Kidney (tissue), 14 donors: ENCODE measurements around the gene OAS3. TPM values are rescaled to one million over a fixed set of nuclear protein-coding genes. Genes with fewer than 3 reads are reported as not detected.

Experiments used
- DNase-seq, 5 donors: peaks; one replicate each; pipeline ENCODE4 v3.0.0-alpha.2; 2013 to 2020
- FAIRE-seq: peaks from 2 replicates; lab custom pipeline; 2012; peaks lifted over from hg19 to GRCh38; lab: Jason Lieb, UNC
- H3K27ac ChIP-seq, 2 donors: one replicate each; pipeline ENCODE4 v1.7.0; 2013; ENCODE audit warnings: low read depth in 2 of 2, low read length in 2 of 2, inconsistent platforms in 1 of 2
- H3K27me3 ChIP-seq: one replicate; pipeline ENCODE4 v1.7.1; 2013; ENCODE audit warnings: low read length, inconsistent platforms; ENCODE audit not compliant: control insufficient read depth, insufficient read depth
- H3K36me3 ChIP-seq, 3 donors: one replicate each; pipeline versions ENCODE4 v1.7.0 to v1.7.1; 2013; ENCODE audit warnings: low read length in 3 of 3, control low read depth in 1 of 3, inconsistent platforms in 1 of 3; ENCODE audit not compliant: insufficient read depth in 3 of 3, control insufficient read depth in 2 of 3
- H3K4me1 ChIP-seq, 3 donors: one replicate each; pipeline versions ENCODE4 v1.7.0 to v1.7.1; 2013; ENCODE audit warnings: low read length in 3 of 3, inconsistent platforms in 1 of 3, low read depth in 1 of 3; ENCODE audit not compliant: control insufficient read depth in 2 of 3, insufficient read depth in 2 of 3
- H3K4me3 ChIP-seq, 3 donors: one replicate each; pipeline versions ENCODE4 v1.7.0 to v1.8.1; 2013; ENCODE audit warnings: low read length in 3 of 3, control low read depth in 1 of 3, inconsistent platforms in 1 of 3
- H3K9ac ChIP-seq, 3 donors: one replicate each; pipeline versions ENCODE4 v1.7.0 to v1.7.1; 2013; ENCODE audit warnings: low read length in 3 of 3, control low read depth in 1 of 3, inconsistent platforms in 1 of 3
- H3K9me3 ChIP-seq, 3 donors: one replicate each; pipeline versions ENCODE4 v1.7.0 to v1.7.1; 2013; ENCODE audit warnings: low read length in 3 of 3, control low read depth in 1 of 3, inconsistent platforms in 1 of 3; ENCODE audit not compliant: control insufficient read depth in 2 of 3, insufficient read depth in 1 of 3
- intact Hi-C: fragments of 100-400 bp; cut with DNase I; formaldehyde crosslinking; loops from one replicate; pipeline ENCODE4 v1.11.1; 2022
- polyA plus RNA-seq: library from polyadenylated mRNA; stranded (reverse); fragments of 350-450 nt; fragmentation: Illumina TruSeq; extraction: RNeasy Lipid Tissue Mini Kit (QIAGEN cat#74804); gene quantifications from one replicate; pipeline ENCODE4 v1.2.3, GENCODE V29; 2014; ENCODE audit warnings: low read depth, low replicate concordance; ENCODE audit not compliant: insufficient read depth
- total RNA-seq: library from RNA; stranded (reverse); fragmentation: NEBNext Ultra II Directional; extraction: Animal tissue kit (Norgen Biotek cat#: 25700); gene quantifications from one replicate; pipeline ENCODE4 v1.2.1, GENCODE V29; 2021
- TF ChIP-seq, protein P1 (sequence below): IDR thresholded peaks from 3 replicates; pipeline ENCODE4 v1.5.1; 2012; ENCODE audit warnings: mild to moderate bottlenecking, moderate library complexity, borderline replicate concordance; ENCODE audit not compliant: insufficient read depth; ENCODE audit errors: extremely low read depth
- donor health status: control.
- donor health status: control.
- donor health status: control.
- donor health status: control.
- donor health status: control.
- donor health status: DM: yes; HTN: yes; CAD: no.
- donor health status: Normal renal cell carcinoma (clear cell type).

OAS3 gene
- total and polyA plus RNA-seq, 2 donors from 2014 or later: 2.5 to 15.6 TPM

DNA sequence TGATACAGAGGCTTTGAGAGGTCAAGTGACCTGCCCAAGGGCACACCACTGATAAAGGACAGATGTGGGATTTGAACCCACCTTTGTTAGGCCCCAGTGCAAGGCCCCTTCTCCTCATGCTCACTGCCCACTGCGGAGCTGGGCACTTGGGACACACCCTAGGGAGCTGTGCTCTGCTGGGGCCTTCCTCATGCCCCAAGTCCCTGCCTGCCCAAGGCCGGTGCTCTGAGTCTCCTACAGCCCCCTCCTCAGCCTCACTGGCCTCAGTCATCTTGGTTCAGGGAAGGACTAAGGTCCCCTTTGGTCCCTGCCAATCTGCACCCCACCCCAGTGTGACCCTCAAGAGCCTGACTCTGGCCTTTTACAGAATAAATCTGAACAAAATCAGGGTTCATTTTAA lies 7.9 kb upstream of the OAS3 start:
- no peak overlapping the region for H3K9ac ChIP-seq
- DNase-seq: no peak
- no peak overlapping the region for H3K27ac ChIP-seq
- intact Hi-C loops: no loop called here
- no peak overlapping the region for H3K4me3 ChIP-seq
- peaks cover 0 to under 1% (median 0%) of the 10 kb centered on the region in 3 donors for H3K4me1 ChIP-seq
- TF ChIP-seq, protein P1, sequence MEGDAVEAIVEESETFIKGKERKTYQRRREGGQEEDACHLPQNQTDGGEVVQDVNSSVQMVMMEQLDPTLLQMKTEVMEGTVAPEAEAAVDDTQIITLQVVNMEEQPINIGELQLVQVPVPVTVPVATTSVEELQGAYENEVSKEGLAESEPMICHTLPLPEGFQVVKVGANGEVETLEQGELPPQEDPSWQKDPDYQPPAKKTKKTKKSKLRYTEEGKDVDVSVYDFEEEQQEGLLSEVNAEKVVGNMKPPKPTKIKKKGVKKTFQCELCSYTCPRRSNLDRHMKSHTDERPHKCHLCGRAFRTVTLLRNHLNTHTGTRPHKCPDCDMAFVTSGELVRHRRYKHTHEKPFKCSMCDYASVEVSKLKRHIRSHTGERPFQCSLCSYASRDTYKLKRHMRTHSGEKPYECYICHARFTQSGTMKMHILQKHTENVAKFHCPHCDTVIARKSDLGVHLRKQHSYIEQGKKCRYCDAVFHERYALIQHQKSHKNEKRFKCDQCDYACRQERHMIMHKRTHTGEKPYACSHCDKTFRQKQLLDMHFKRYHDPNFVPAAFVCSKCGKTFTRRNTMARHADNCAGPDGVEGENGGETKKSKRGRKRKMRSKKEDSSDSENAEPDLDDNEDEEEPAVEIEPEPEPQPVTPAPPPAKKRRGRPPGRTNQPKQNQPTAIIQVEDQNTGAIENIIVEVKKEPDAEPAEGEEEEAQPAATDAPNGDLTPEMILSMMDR: no peak
- H3K27me3 ChIP-seq: no peaks in the 10 kb centered on the region
- H3K36me3 ChIP-seq: no peaks in the 10 kb centered on the region
- no peak for FAIRE-seq
- no peaks in the 10 kb centered on the region for H3K9me3 ChIP-seq

DNA sequence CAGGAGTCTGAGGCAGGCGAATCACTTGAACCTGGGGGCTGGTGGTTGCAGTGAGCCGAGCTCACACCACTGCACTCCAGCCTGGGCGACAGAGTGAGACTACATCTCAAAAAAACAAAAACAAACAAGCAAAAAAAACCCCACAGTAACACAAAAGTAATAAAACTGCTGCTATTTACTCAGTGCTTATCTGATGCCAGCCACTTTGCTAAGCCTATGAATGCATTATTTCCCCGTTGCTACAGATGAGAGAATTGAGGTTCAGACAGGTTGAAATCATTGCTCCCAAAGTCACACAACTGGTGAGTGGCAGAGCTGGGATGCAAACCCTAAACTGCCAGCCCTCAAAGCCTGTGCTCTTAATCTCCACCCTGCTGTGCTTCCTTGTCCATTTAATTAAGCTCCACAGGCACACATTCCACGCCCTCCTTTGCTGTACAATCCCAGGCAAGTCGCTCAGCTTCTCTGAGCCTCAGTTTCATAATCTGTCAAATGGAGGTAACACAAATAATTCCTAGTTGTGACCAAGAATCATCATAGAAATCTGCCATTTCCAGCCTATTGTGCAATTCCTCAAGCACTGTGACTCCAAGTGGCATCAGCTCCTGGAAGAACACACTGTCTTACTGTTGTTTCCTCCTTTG lies 5.7 kb upstream of the OAS3 start:
- Histone ChIP-seq H3K27ac (no peak overlapping the region), H3K4me3 (no peak overlapping the region), H3K4me1 (no peaks in the 10 kb centered on the region), H3K36me3 (no peaks in the 10 kb centered on the region), H3K9me3 (no peaks in the 10 kb centered on the region), H3K27me3 (no peaks in the 10 kb centered on the region), H3K9ac (no peak overlapping the region)
- no peak for DNase-seq
- TF ChIP-seq, protein P1: no peak
- FAIRE-seq: no peak
- intact Hi-C loops: no loop called here

DNA sequence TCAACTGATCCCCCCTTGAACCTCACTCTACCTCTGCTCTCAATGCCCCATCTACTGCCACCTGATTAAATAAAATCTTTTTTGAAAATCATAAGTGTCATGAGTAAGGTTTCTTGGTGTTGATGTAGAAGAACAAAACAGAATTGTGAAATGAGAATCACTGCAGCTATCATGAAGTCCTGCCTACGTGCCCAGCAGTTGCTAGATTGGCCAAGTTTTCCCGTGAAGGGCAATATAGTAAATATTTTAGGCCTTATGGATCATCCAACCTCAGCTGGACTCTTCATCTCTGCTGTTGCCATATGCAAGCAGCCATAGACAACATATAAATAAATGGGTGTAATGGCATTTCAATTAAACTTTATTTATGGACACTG lies 5.2 kb upstream of the OAS3 start:
- Histone ChIP-seq H3K27ac (no peak overlapping the region), H3K4me1 (no peaks in the 10 kb centered on the region), H3K9ac (no peak overlapping the region), H3K9me3 (no peaks in the 10 kb centered on the region), H3K4me3 (no peak overlapping the region), H3K36me3 (no peaks in the 10 kb centered on the region), H3K27me3 (no peaks in the 10 kb centered on the region)
- intact Hi-C loops: no loop called here
- DNase-seq (no peak), FAIRE-seq (no peak)
- TF ChIP-seq, protein P1: no peak

DNA sequence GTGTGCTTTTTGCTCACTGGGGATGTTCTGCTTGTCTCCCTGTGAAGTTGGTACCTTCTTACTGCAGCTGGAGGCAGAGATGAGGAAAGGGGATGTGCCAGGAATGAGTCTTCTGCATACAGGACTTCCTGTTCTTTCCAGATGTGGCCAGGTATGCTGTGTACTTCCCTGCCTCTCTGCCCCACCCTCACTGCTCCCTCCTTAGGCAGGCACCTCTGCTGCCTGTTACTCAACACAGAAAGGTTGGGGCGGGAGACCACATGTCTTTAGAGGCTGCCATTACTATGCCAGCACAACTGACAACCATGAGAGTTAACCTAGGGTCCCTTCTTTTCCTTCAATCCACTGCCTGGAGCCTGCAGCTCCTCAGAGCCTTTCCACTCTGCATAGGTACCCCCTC lies 2.0 kb upstream of the OAS3 start:
- H3K4me3 ChIP-seq: no peak overlapping the region
- DNase-seq (no peak), FAIRE-seq (no peak)
- TF ChIP-seq, protein P1: no peak
- no peaks in the 10 kb centered on the region for H3K9me3 ChIP-seq
- no peaks in the 10 kb centered on the region for H3K27me3 ChIP-seq
- H3K36me3 ChIP-seq: no peaks in the 10 kb centered on the region
- intact Hi-C loops: no loop called here
- H3K9ac ChIP-seq: no peak overlapping the region
- H3K4me1 ChIP-seq: peaks cover 0 to 9% (median 4%) of the 10 kb centered on the region in 3 donors
- H3K27ac ChIP-seq: no peak overlapping the region
